C4-2B (cell line): ENCODE results near the gene KIF13A.

Source experiments
- ZFX ChIP-seq: fragments of 450-650 bp; IDR thresholded peaks from 2 replicates; pipeline ENCODE4 v1.6.1; 2017
- TF ChIP-seq, protein P1 (sequence below): fragments of 450-650 bp; conservative IDR thresholded peaks from 2 replicates; pipeline ENCODE4 v1.5.1; 2017; ENCODE audit warnings: mild to moderate bottlenecking

DNA sequence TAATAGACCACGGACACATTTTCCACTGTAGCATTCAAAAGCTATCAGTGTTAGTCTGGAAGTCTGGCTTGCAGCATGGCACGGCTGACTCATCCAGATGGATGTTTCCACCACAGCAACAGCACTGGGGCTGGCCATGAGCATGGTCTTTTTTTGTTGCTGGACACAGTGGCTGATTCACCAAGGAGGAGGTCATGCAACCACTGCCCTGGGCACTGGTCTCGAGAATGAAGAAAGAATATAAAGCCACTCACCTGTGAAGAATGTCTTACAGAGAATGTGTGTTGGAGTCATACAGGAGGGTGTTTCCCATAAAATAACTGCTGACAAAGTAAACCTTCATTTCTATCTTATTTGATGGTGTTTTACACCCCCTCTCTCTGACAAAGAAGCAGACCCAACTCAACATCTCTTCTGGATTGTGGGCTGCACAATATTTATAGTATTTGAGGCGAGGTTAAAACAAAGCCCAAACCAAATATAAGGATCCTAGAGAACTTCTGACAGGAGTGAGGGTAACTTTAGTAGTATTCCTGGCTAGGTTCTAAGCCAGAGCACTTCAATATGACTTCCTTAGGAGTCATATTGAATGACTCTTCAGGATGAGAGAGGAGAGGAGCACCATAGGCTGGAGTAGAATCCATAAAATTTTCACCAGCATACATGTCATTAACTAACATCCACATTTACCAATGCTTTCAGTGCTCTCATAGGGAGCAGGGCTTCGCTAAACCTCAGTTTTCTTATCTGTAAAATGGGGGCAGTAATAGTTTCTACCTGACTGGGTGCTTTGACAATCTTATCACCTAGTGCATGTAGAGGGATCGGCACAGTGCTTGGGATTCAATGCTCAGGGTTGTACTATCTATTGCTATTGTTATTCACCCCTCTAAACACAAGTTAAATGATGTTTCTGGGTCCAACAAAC, 121.4 kb downstream of the KIF13A start:
- TF ChIP-seq, protein P1, sequence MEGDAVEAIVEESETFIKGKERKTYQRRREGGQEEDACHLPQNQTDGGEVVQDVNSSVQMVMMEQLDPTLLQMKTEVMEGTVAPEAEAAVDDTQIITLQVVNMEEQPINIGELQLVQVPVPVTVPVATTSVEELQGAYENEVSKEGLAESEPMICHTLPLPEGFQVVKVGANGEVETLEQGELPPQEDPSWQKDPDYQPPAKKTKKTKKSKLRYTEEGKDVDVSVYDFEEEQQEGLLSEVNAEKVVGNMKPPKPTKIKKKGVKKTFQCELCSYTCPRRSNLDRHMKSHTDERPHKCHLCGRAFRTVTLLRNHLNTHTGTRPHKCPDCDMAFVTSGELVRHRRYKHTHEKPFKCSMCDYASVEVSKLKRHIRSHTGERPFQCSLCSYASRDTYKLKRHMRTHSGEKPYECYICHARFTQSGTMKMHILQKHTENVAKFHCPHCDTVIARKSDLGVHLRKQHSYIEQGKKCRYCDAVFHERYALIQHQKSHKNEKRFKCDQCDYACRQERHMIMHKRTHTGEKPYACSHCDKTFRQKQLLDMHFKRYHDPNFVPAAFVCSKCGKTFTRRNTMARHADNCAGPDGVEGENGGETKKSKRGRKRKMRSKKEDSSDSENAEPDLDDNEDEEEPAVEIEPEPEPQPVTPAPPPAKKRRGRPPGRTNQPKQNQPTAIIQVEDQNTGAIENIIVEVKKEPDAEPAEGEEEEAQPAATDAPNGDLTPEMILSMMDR, result no peak
- no peak for TF ChIP-seq ZFX
